ENCODE data around the gene CT45A3. TPM values are rescaled to one million over a fixed set of nuclear protein-coding genes. Genes with fewer than 3 reads are reported as not detected.
"Not testable (repeated sequence)": the region's sequence is repeated elsewhere in the genome, so short reads cannot be mapped to it uniquely, and the experiment has no call there.

The CT45A3 gene, protein sequence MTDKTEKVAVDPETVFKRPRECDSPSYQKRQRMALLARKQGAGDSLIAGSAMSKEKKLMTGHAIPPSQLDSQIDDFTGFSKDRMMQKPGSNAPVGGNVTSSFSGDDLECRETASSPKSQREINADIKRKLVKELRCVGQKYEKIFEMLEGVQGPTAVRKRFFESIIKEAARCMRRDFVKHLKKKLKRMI
- total RNA-seq = not detected
- long read RNA-seq, donor 1 = 0 reads
- long read RNA-seq, donor 2 = 0 reads

GRCh38 chrX:135768091-135768490, at the start of gene CT45A3:
Gene CT45A3 (minus strand): TSS chrX:135768191. CDS start chrX:135764444, 3,747 bp downstream.
- not testable (repeated sequence) for DNase-seq; H3K4me1 ChIP-seq (ENCODE audit: low read depth); ATAC-seq

GRCh38 chrX:135802687-135803086, 34.7 kb upstream of the CT45A3 start, which contains the start of gene CT45A6:
Gene CT45A6 (minus strand): TSS chrX:135802787. CDS start chrX:135798993, 3,794 bp downstream.
- intact Hi-C loops (cut with DNase I, micrococcal nuclease) = not testable (repeated sequence)

More at GRCh38 chrX:135768091-135768490, at the start of gene CT45A3:
- H3K36me3 ChIP-seq (ENCODE audit: low read depth); H3K9me3 ChIP-seq; intact Hi-C loops (cut with DNase I, micrococcal nuclease); H3K4me3 ChIP-seq: not testable (repeated sequence)

DNA sequence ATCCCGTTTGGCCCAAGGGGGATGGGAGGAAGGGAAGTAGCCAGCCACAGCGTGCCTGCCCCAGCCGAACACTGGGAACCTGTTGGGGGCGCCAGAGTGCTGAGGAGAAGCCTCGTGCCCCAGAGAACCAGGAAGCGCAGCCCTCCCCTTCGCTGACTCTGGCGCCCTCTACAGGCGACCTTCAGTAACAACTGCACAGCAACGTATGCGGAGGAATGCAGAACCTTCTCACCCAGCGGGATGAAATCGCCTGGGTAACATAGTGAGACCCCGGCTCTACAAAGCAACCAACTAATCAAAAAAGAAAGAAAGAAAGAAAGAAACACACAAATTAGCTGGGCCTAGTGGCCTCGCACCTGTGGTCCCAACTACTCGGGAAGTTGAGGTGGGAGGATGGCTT, 17.4 kb upstream of the CT45A3 start, which contains the start of gene CT45A5:
Gene CT45A5 (minus strand): TSS at position 101 of the 400 bp plus-strand sequence. CDS start 3,774 bp downstream, outside the sequence.
- ATAC-seq; intact Hi-C loops (cut with DNase I, micrococcal nuclease); DNase-seq; H3K4me1 ChIP-seq (ENCODE audit: low read depth); H3K9me3 ChIP-seq; H3K4me3 ChIP-seq; H3K36me3 ChIP-seq (ENCODE audit: low read depth): not testable (repeated sequence)

More at GRCh38 chrX:135802687-135803086, 34.7 kb upstream of the CT45A3 start, which contains the start of gene CT45A6:
- H3K4me3 ChIP-seq; DNase-seq; H3K4me1 ChIP-seq (ENCODE audit: low read depth); H3K36me3 ChIP-seq (ENCODE audit: low read depth); H3K9me3 ChIP-seq; ATAC-seq: not testable (repeated sequence)

GRCh38 chrX:135744739-135745138, 23.3 kb downstream of the CT45A3 start:
- intact Hi-C loops (cut with DNase I, micrococcal nuclease); ATAC-seq; H3K9me3 ChIP-seq; H3K36me3 ChIP-seq (ENCODE audit: low read depth); H3K4me3 ChIP-seq; H3K4me1 ChIP-seq (ENCODE audit: low read depth); DNase-seq: not testable (repeated sequence)

GRCh38 chrX:135741192-135741715, 26.7 kb downstream of the CT45A3 start:
- DNase-seq (no peak), ATAC-seq (no peak)
- Histone ChIP-seq H3K9me3 (no peaks in the 10 kb centered on the region), H3K4me3 (no peak overlapping the region), H3K36me3 (ENCODE audit: low read depth) (no peaks in the 10 kb centered on the region), H3K4me1 (ENCODE audit: low read depth) (no peaks in the 10 kb centered on the region)
- no peak for TF ChIP-seq CTCF (IDR thresholded peaks at IDR 0.05)
- intact Hi-C loops (cut with DNase I, micrococcal nuclease) = no loop called here

GRCh38 chrX:135740681-135741149, 27.3 kb downstream of the CT45A3 start:
- Histone ChIP-seq H3K36me3 (ENCODE audit: low read depth) (no peaks in the 10 kb centered on the region), H3K4me1 (ENCODE audit: low read depth) (no peaks in the 10 kb centered on the region), H3K9me3 (no peaks in the 10 kb centered on the region), H3K4me3 (no peak overlapping the region)
- DNase-seq = peak in 2 of 3 donors; percentile 23 to 32
- no peak for TF ChIP-seq CTCF (IDR thresholded peaks at IDR 0.05)
- intact Hi-C loops (cut with DNase I, micrococcal nuclease) = no loop called here
- ATAC-seq = peak; percentile 71

GRCh38 chrX:135737366-135738071, 30.5 kb downstream of the CT45A3 start:
- Histone ChIP-seq H3K36me3 (ENCODE audit: low read depth) (no peaks in the 10 kb centered on the region), H3K4me1 (ENCODE audit: low read depth) (no peaks in the 10 kb centered on the region), H3K4me3 (no peak overlapping the region), H3K9me3 (no peaks in the 10 kb centered on the region)
- intact Hi-C loops (cut with DNase I, micrococcal nuclease) = no loop called here
- TF ChIP-seq CTCF (IDR thresholded peaks at IDR 0.05) = no peak
- ATAC-seq (no peak), DNase-seq (no peak)

DNA sequence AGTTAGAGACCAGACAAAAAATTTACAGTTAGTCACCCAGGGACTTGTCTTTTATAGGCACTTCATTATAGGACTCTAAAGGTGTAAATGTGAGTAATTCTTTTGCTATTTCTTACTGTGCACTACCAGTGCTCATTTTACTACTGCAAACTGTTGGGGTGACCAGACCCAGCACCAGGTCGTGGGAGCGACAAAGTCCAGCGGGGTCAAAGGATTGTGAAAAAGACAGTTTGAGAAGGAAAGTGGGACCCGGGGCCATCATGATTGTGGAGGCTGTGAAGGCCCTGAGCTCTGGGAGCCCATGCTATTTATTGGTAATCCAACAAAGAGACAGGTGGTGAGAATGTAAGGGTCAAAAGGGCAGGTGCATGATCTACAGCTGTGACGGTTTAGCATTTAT, 33.3 kb downstream of the CT45A3 start:
- ATAC-seq; H3K36me3 ChIP-seq (ENCODE audit: low read depth); H3K4me1 ChIP-seq (ENCODE audit: low read depth); DNase-seq; H3K9me3 ChIP-seq; H3K4me3 ChIP-seq; intact Hi-C loops (cut with DNase I, micrococcal nuclease): not testable (repeated sequence)

Measured in mucosa of descending colon (tissue), 3 donors.